Measurements from ENCODE around the gene HSP90AA1.
A peak's percentile ranks its signal among the peaks of the same experiment; 100 is the strongest.
"Not testable (repeated sequence)": the region's sequence is repeated elsewhere in the genome, so short reads cannot be mapped to it uniquely, and the experiment has no call there.

HSP90AA1 gene

DNA sequence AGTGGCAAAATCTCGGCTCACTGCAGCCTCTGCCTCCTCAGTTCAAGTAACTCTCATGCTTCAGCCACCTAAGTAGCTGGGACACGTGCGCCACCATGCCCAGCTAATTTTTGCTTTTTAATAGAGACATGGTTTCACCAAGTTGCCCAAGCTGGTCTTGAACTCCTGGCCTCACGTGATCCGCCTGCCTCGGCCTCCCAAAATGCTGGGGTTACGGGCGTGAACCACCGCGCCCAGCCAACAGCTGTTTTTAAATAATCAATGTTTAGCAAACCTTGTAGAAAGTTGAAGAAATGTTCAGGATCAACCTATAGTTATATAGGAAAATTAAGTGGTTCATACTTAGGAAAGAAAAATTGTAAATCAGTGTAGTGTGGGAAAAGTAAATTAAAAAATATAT lies 6.0 kb upstream of the HSP90AA1 start:
- DNase-seq = no peak

GRCh38 chr14:102090713-102091112 lies 3.9 kb upstream of the HSP90AA1 start:
- DNase-seq = no peak

DNA sequence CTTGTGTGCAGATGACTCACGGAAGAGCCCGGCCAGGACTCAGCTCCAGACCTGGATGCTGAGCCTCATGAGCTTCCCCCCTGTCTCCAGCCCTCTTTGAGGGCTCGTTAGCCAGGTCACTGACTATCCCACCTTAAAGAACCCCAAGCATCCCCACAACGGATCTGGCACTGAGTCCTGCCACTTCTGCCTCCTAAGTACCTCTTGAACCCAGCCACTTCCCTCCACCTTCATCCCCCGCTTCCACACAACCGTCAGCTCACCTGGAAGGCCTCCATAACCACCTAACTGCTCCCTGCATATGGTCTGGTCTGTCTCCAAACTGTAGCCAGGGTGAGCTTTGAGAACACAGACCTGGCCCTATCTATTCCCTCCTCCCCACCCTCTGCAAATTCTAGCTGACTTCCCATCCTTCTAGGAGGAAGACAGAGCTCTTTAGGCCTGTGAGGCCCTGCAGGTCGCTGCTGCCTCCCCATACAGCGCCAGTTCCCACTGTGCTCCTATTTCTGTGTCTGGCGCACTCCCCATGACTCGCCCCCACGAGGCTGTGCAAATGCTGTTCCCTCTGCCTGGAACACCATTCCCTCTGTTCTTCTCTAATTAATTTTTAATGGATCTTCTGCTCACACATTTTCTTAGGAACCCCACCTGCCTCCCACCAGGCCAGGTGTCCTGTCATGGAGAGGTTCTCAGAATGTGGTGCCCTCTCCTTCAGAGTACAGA lies 2.9 kb upstream of the HSP90AA1 start:
- DNase-seq = no peak

DNA sequence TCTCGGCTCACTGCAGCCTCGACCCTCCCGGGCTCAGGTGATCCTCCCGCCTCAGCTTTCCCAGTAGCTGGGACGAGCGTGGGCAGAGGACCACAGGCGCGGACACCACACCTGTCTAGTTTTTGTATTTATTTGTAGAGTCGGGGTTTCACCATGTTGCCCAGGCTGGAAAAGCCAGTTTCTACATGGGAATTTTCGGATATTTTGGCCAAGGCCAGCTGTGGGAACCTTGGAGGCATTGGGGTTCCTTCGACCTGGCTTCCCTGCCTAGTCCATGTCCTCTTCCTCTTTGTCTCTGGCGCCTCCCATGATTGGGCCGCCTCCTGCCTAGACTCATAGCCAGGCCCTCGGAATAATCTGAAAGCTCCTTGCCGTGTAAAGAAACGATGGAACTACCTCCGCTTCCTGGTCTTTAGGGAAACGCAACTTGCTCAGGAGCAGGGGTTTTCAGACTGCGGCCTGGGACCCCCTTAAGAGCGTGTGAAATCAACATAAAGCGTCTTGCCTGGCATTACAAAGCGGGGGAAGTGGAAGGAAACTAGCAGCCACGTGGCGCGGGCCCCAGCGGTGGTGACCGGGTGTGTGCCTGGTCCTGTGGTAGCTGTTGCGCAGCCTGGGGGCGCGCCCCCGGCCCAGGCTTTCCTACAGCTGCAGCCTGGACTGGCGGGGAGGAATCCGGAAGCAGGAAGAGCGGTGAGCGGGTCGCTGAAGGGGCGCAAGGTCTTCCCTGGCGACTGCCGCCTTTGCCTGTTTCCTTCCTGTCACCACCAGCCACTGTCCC lies 1.4 kb upstream of the HSP90AA1 start:
- peak; percentile 84 for DNase-seq

GRCh38 chr14:102087762-102088011 lies 843 bp upstream of the HSP90AA1 start:
- no peak for DNase-seq

DNA sequence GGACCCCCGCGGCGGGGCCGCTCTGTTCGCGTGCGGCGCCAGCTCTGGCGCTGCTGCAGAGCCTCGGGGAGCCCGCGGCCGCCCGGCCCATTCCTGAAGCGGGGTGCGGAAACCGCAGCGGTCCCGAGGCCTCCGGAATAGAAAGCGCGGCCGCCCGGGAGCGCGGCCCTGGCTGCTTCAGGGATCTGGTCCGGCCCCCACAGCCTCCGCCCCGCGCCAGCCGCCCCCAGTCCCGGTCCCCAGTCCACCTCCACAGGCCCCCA lies 204 bp downstream of the HSP90AA1 start:
- DNase-seq = no peak

DNA sequence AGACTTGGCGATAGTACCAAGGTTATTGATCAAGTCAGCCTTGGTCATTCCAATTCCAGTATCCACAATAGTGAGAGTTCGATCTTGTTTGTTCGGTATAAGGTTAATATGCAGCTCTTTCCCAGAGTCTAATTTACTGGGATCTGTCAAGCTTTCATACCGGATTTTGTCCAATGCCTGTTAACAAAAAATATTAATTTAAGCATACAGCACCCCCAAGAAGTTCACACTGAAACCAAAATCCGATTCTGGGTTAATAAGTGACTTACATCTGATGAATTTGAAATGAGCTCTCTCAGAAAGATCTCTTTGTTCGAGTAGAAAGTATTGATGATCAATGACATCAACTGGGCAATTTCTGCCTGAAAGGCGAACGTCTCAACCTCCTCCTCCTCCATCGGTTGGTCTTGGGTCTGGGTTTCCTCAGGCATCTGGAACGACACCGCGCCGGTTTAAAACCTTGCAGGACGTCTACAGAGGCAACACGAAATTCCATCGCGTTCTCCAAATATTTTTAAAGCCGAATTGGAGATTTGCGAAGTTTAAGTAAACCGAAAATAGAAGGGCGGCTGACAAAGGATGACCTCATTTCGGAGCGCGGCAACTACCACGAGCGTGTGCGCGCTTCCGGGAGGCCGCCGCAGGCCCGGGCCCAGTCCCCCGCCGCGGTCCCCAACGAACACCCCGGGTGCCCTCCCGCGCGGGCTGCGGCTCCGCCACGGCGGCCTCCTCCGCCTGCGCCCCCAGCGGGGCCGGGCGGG lies 716 bp downstream of the HSP90AA1 start:
- DNase-seq = peak; percentile 77

DNA sequence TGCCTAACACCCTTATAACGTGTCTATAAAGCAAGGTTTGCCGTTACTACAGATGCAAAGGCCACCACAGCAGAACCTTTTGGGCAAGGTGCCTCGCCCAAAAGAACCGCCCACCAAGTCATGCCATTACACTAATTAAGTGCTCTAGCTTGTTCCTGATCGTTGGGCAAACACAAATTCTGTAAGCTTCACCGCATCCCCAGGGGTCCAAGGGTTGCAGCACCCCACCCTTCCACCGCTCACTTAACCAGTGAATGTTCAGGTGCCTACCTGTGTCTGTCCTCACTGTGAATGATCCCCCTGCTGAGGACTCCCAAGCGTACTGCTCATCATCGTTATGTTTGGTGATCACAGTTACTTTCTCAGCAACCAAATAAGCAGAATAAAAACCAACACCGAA lies 1.4 kb downstream of the HSP90AA1 start:
- DNase-seq = no peak

- DNase-seq = no peak
These were observed 1.9 kb downstream of the HSP90AA1 start for GRCh38 chr14:102084931-102085330.

DNA sequence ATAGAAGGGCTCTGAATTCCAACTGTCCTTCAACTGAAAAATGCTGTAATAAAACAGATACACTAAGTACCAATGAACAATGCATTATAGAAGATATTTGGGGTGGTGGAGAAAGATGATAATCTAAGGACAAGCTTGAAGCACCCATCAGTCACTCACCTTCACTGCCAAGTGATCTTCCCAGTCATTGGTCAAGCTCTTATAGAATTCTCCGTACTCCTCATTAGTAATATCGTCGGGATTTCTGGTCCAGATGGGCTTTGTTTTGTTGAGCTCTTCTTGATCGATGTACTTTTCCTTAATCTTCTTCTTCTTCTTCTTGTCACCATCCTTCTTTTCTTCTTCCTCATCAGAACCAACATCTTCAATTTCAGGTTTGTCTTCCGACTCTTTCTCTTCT lies 2.3 kb downstream of the HSP90AA1 start:
- DNase-seq = not testable (repeated sequence)

DNA sequence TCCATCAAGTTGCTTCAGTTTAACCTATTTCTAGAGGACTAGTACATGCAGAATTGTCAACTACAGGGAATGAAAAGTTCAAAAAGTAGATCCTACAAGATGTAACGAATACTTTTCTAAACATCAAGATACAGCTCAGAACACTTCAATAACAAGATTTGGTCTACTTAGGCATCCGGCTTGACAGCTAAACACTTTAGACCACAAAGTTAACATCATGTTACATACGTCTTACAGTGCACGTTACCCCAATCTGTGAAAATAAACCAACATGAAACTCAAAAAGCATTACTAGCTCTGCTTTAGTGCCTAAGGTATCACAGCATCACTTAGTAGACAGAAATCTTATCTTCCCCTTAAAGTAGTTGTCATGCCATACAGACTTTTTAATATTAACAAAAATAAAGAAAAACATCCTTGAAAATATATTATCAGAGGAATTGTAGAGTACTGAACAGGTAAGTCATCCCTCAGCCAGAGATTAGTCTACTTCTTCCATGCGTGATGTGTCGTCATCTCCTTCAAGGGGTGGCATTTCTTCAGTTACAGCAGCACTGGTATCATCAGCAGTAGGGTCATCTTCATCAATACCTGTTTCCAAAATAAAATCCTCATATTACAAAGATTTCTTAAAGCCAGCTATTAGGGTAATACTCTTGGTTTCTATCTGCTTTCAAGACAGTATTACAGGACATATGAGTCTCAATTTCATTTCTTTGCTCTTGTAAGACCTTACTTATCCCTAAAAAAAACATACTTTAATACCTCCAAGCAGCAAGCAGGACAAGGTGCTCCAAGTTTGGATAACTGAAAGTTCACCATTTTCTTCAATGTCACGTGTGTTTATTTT lies 5.4 kb downstream of the HSP90AA1 start:
- no peak for DNase-seq

DNA sequence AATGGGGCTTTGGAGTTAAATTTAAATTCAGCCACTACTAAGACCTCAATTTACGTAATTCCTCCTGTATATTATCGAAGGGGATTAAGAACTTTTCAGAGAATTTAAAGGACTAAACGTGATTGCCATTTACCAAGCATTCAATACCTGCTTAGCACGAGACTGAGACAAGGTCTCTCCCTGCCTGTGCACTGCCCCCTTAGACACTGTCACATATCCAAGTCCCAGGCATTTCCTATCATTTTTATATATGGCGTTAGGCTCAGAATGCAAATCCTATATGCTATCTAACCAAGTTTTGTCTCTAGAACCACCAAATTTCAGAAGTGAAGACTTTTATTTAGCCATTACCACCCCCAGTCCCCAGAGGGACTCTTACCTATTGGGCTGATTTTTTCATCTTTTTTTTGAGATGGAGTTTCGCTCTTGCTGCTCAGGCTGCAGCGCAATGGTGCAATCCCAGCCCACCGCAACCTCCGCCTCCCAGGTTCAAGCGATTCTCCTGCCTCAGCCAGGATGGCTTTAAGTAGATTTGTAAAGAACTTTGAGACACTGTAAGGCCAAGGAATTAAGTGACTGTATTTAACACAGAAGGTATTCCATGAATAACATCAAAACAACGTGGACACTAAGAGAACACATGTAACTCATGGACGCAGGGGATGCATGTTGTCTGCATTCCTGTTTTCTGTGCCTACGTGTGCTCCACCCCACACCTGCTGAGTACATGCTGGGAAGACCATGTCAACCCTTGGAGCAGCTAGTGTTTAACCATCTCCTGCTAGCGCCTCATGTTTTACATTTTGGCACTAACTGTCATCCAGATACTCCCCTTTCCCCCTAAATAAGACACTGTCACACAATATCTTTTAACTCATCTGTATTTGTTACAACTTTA lies 6.4 kb downstream of the HSP90AA1 start:
- no peak for DNase-seq

DNA sequence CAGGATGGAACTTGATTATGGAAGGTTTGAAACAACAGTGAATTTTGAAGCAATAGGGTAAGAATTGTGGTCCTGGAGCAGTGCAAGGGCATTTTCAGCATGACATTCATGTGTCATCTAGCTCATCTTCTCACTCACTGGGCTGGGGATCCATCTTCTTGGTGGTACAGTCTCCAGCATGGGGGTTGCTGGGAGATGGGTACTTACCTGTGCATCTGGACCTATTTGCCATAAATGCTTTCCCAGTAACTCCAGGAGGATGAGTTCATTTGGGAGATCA lies 7.2 kb downstream of the HSP90AA1 start:
- DNase-seq = no peak

DNA sequence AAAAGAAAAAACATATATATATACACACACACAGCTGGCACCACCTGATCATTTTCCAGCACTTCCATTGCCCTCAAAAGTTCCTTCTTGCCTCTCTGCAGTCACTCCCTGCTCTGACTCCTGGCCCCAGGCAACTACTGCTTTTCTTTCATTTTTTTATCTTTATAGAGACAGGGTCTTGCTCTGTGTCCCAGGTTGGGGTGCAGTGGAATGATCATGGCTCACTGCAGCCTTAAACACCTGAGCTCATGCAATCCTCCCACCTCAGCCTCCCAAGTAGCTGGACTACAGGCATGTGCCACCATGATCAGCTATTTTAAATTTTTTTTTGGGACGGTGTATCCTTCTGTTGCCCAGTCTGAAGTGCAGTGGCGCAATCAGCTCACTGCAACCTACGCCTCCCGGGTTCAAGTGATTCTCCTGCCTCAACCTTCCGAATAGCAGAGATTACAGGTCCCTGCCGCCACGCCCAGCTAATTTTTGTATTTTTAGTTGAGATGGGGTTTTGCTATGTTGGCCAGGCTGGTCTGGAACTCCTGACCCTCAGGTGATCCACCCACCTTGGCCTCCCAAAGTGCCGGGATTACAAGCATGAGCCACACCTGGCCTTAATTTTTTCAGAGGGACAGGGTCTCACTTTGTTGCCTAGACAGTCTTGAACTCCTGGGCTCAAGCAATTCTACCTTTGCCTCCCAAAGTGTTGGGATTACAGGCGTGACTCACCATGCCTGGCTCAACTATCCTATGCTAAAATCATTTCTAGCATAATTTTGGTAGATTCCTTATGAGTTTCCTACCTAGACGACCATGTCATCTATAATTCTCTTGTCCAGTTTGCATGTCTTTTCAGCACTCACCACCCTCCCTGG lies 7.8 kb downstream of the HSP90AA1 start:
- DNase-seq = no peak

- DNase-seq = not testable (repeated sequence)
These were observed 8.5 kb downstream of the HSP90AA1 start for GRCh38 chr14:102078361-102078791.

- DNase-seq = no peak
These were observed 9.5 kb downstream of the HSP90AA1 start for GRCh38 chr14:102077382-102077709.

DNA sequence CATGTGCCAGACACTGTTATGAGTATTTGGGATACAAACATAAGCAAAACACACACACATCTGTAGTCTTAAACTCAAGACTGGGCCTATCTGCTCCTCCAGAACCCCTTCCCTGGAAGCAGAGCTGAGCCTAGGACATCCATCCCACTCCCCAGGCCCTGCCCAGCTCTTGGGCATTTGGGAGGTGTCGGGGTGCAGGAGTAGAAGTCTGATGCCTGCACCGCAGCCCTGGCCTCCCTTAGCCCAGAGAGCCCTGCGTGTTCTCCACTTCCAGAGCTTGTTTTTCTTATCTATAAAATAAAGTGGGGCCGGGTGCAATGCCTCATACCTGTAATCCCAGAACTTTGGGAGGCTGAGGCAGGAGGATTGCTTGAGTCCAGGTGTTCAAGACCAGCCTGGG lies 11.7 kb downstream of the HSP90AA1 start:
- DNase-seq = no peak

DNA sequence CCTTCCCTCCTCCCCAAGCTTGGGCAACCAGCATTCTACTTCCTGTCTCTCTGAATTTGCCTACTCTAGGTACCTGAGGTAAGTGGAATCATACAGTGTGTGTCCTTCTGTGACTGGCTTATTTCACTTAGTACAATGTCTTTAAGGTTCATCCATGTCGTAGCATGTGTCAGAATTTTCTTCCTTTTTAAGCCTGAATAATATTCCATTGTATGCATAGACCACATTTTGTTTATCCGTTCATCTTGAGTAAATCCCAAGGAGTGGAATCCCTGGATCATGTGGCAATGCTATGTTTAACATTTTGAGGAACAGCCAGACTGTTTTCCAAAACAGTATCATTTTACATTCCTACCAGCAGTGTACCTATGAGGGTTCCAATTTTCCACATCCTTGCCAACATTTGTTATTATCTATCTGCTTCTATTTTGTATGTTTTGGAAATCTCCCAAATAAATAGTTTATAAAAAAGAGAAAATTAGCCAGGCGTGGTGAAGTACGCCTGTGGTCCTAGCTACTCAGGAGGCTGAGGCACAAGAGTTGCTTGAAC lies 12.4 kb downstream of the HSP90AA1 start:
- no peak for DNase-seq

GRCh38 chr14:102071283-102071998 lies 15.4 kb downstream of the HSP90AA1 start:
- DNase-seq = no peak

- DNase-seq = no peak
These were observed 20.8 kb downstream of the HSP90AA1 start for GRCh38 chr14:102066041-102066451.

GRCh38 chr14:102064590-102064989 lies 22.3 kb downstream of the HSP90AA1 start:
- not testable (repeated sequence) for DNase-seq

Data from activated CD8-positive, alpha-beta memory T cell treated with anti-CD3 and anti-CD28 coated beads, Interleukin-2, amount 50 U/mL, for 48 hours (primary cell).